Right lobe of liver (tissue), 4 donors: Measurements from ENCODE around the gene CDC7.

Experiments used
- CTCF ChIP-seq, 4 donors: fragments of 200-600 bp in 3 of 4; fragments of 450-650 bp in 1 of 4; IDR thresholded peaks; one replicate each; pipeline versions ENCODE4 v1.5.1 to v1.8.0; 2016 to 2022; ENCODE audit warnings: antibody characterized with exemption in 4 of 4, mild to moderate bottlenecking in 2 of 4
- POLR2A ChIP-seq: fragments of 450-650 bp; IDR thresholded peaks from one replicate; pipeline ENCODE4 v1.6.1; 2017; ENCODE audit warnings: antibody characterized with exemption, mild to moderate bottlenecking
- donor health status: DM: no; HTN: no; CAD: no.
- donor health status: DM: no; HTN: no; CAD: no.
- donor health status: DM: no; HTN: yes; CAD: no.

- no peak for TF ChIP-seq CTCF (IDR thresholded peaks at IDR 0.05)
- TF ChIP-seq POLR2A = no peak
Measured at GRCh38 chr1:91498035-91498434, 2.6 kb upstream of the CDC7 start.
